ENCODE data around the gene VAMP5.

Gene VAMP5

DNA sequence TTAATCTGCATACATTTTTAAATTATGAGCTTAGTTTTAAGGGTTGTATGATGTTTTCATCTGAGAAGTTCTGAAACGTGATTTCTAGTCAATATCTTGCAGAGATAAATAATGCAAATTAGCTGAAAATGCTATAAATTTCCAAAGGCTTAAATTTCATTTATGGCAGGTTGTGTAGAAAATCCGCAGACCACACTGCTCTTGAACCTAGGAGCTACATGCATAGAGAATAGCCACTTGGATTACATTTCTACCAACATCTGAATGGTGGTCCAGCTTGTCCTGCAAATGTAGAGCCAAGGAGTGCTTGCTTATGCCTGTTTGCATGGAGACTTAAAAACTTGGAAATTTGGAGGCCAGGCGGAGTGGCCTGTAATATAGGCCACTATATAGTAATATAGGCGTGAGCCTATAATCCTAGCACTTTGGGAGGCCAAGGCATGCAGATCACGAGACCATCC is 38.4 kb upstream of the VAMP5 start:
- H3K36me3 ChIP-seq, result peaks cover 79% of the 10 kb centered on the region
- no peak overlapping the region for H3K4me3 ChIP-seq (ENCODE audit: low read depth, low read length)
- TF ChIP-seq, protein P1, sequence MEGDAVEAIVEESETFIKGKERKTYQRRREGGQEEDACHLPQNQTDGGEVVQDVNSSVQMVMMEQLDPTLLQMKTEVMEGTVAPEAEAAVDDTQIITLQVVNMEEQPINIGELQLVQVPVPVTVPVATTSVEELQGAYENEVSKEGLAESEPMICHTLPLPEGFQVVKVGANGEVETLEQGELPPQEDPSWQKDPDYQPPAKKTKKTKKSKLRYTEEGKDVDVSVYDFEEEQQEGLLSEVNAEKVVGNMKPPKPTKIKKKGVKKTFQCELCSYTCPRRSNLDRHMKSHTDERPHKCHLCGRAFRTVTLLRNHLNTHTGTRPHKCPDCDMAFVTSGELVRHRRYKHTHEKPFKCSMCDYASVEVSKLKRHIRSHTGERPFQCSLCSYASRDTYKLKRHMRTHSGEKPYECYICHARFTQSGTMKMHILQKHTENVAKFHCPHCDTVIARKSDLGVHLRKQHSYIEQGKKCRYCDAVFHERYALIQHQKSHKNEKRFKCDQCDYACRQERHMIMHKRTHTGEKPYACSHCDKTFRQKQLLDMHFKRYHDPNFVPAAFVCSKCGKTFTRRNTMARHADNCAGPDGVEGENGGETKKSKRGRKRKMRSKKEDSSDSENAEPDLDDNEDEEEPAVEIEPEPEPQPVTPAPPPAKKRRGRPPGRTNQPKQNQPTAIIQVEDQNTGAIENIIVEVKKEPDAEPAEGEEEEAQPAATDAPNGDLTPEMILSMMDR (IDR thresholded peaks at IDR 0.05; ENCODE audit: low read depth, low read length), result no peak
- DNase-seq, result no peak
- H3K27me3 ChIP-seq (ENCODE audit: insufficient read depth, low read depth, severe bottlenecking), result no peaks in the 10 kb centered on the region
- H3K27ac ChIP-seq, result no peak overlapping the region
- H3K9me3 ChIP-seq (ENCODE audit: severe bottlenecking), result no peaks in the 10 kb centered on the region

DNA sequence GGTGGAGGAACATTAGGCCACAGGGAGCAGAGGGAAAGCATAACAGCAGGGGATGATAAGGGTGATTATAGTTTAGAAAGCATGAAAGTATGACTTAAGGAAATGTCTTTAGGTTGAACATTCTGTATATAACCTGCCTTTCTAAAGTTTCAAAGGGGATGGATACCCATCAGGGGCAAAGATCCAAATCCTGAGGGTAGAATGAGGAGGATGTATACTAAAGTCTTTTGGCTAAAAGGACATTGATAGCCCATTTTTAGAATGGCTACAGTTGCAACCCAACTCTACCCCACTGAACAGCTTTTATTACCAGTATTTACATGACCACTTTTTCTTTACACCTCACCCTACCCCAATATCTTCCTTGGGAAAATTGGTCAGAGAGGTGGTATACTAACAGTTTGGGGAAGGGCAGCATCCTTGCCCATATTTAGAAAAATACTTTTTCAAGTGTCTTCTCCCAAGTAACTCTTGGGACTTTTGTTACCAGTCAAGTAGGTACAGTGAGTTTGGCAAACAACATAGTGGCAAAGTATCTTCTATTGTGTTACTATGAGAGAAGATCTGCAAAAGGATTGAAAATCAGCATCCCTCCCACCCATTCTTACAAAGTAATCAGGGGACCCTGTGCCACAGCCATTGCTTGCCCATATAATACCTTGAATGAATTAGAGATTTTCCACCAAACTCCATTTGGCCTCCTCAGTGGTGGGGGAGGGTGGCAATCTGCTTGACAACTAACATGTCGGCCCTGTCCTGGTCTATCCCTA is 37.0 kb upstream of the VAMP5 start:
- TF ChIP-seq, protein P1 (IDR thresholded peaks at IDR 0.05; ENCODE audit: low read depth, low read length), result no peak
- Histone ChIP-seq H3K4me3 (ENCODE audit: low read depth, low read length) (no peak overlapping the region), H3K27ac (no peak overlapping the region), H3K9me3 (ENCODE audit: severe bottlenecking) (no peaks in the 10 kb centered on the region), H3K27me3 (ENCODE audit: insufficient read depth, low read depth, severe bottlenecking) (no peaks in the 10 kb centered on the region), H3K36me3 (peaks cover 78% of the 10 kb centered on the region)
- no peak for DNase-seq

DNA sequence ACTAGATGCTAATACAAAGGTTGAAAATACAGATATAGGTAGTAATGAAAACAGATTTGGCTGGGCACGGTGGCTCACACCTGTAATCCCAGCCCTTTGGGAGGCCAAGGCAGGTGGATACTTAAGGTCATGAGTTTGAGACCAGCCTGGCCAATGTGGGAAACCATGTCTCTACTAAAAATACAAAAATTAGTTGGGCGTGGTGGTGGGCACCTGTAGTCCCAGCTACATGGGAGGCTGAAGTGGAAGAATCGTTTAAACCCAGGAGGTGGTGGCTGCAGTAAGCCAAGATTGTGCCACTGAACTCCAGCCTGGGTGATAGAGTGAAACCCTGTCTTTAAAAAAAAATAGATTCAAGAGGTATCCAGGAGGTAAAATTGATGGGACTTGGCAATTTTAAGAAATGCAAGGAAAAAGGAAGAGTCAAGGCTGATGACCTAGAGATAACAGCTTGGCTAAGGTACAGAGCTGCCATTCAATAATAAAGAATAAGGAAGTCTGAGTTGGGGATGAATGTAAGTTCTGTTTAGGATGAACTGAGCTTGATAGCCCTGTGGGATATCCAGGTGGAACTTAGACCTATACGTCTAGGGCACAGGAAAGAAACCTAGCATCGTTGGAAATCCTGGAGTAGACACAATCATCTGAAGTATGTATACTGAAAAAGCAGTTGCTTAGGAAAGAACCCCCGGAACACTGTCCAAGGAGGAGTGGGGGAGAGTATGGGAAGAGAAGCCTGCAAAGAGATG is 36.2 kb upstream of the VAMP5 start:
- TF ChIP-seq, protein P1 (IDR thresholded peaks at IDR 0.05; ENCODE audit: low read depth, low read length), result no peak
- Histone ChIP-seq H3K27ac (no peak overlapping the region), H3K27me3 (ENCODE audit: insufficient read depth, low read depth, severe bottlenecking) (no peaks in the 10 kb centered on the region), H3K9me3 (ENCODE audit: severe bottlenecking) (no peaks in the 10 kb centered on the region), H3K4me3 (ENCODE audit: low read depth, low read length) (no peak overlapping the region), H3K36me3 (peaks cover 75% of the 10 kb centered on the region)
- no peak for DNase-seq

DNA sequence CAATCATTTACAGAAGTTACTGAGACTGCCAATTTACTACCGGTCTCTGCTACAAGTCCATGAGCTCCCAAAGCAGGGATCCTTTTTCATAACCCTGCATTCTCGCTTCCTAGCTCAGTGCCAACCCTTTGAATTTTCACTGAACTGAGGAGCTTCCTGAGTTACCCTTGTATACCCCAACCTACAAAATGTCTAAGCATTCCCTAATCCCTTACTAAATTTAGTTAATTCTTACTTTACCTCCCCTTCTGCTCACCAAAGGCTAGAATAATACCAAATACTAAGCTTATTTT is 35.7 kb upstream of the VAMP5 start:
- H3K36me3 ChIP-seq, result peaks cover 70% of the 10 kb centered on the region

DNA sequence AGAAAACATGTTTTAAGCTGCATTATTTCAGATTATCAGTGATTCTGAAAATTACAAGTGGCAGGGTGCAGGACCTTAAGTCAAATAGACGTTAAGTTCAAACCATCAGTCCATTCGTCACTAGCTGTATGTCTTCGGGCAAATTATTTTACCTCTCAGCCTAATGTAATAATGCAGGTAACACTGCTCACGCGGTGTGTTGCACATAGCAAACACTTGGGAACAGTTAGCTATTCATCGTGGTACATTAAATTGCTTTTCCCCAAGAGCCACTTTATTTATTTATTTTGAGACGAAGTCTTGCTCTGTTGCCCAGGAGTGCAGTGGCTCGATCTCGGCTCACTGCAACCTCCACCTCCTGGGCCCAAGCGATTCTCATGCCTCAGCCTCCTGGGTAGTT is 35.1 kb upstream of the VAMP5 start:
- Histone ChIP-seq H3K36me3 (peaks cover 66% of the 10 kb centered on the region), H3K27me3 (ENCODE audit: insufficient read depth, low read depth, severe bottlenecking) (no peaks in the 10 kb centered on the region), H3K9me3 (ENCODE audit: severe bottlenecking) (no peaks in the 10 kb centered on the region), H3K4me3 (ENCODE audit: low read depth, low read length) (no peak overlapping the region), H3K27ac (peak overlapping the region; percentile 41)
- no peak for DNase-seq
- TF ChIP-seq, protein P1 (IDR thresholded peaks at IDR 0.05; ENCODE audit: low read depth, low read length), result no peak

More for the DNA sequence above, 35.7 kb upstream of the VAMP5 start:
- H3K4me3 ChIP-seq (ENCODE audit: low read depth, low read length), result no peak overlapping the region
- H3K27ac ChIP-seq, result no peak overlapping the region
- no peaks in the 10 kb centered on the region for H3K9me3 ChIP-seq (ENCODE audit: severe bottlenecking)
- no peaks in the 10 kb centered on the region for H3K27me3 ChIP-seq (ENCODE audit: insufficient read depth, low read depth, severe bottlenecking)
- no peak for DNase-seq
- TF ChIP-seq, protein P1 (IDR thresholded peaks at IDR 0.05; ENCODE audit: low read depth, low read length), result no peak

Data from WERI-Rb-1 (cell line).